Right forelimb (tissue), 1 donor: Measurements from ENCODE around the gene KLHL29.
"Not testable (repeated sequence)": the region's sequence is repeated elsewhere in the genome, so short reads cannot be mapped to it uniquely, and the experiment has no call there.

ENCODE experiments used
- DNase-seq: peaks from one replicate; pipeline ENCODE4 v3.0.0-alpha.2; 2018

Gene KLHL29

GRCh38 chr2:23384551-23385343 is at the start of gene KLHL29:
Gene KLHL29 (plus strand): TSS chr2:23385179. CDS start chr2:23562197, 177,018 bp downstream.
- DNase-seq: peak; percentile 90

GRCh38 chr2:23335550-23335949 is 49.4 kb upstream of the KLHL29 start:
- DNase-seq: no peak

- no peak for DNase-seq
These were observed 42.9 kb upstream of the KLHL29 start for GRCh38 chr2:23342075-23342474.

- DNase-seq: no peak
These were observed 39.0 kb upstream of the KLHL29 start for GRCh38 chr2:23346029-23346428.

- no peak for DNase-seq
These were observed 38.2 kb upstream of the KLHL29 start for GRCh38 chr2:23346781-23347180.

GRCh38 chr2:23347471-23348092 is 37.4 kb upstream of the KLHL29 start:
- DNase-seq: no peak

- not testable (repeated sequence) for DNase-seq
These were observed 36.9 kb upstream of the KLHL29 start for GRCh38 chr2:23348093-23348481.

GRCh38 chr2:23349508-23349907 is 35.5 kb upstream of the KLHL29 start:
- no peak for DNase-seq

GRCh38 chr2:23350041-23350791 is 34.8 kb upstream of the KLHL29 start:
- DNase-seq: no peak

GRCh38 chr2:23350792-23351355 is 34.1 kb upstream of the KLHL29 start:
- DNase-seq: no peak

GRCh38 chr2:23351388-23352141 is 33.4 kb upstream of the KLHL29 start:
- peak; percentile 90 for DNase-seq

GRCh38 chr2:23354554-23354953 is 30.4 kb upstream of the KLHL29 start:
- no peak for DNase-seq

GRCh38 chr2:23355001-23355400 is 30.0 kb upstream of the KLHL29 start:
- DNase-seq: no peak

GRCh38 chr2:23356711-23357110 is 28.3 kb upstream of the KLHL29 start:
- no peak for DNase-seq

GRCh38 chr2:23359631-23360567 is 25.1 kb upstream of the KLHL29 start:
- no peak for DNase-seq

- DNase-seq: no peak
These were observed 24.3 kb upstream of the KLHL29 start for GRCh38 chr2:23360571-23361125.

GRCh38 chr2:23361152-23361551 is 23.8 kb upstream of the KLHL29 start:
- no peak for DNase-seq

- DNase-seq: no peak
These were observed 21.7 kb upstream of the KLHL29 start for GRCh38 chr2:23363268-23363667.

GRCh38 chr2:23363831-23364230 is 21.1 kb upstream of the KLHL29 start:
- no peak for DNase-seq

GRCh38 chr2:23366720-23367119 is 18.3 kb upstream of the KLHL29 start:
- no peak for DNase-seq

- DNase-seq: no peak
These were observed 17.2 kb upstream of the KLHL29 start for GRCh38 chr2:23367760-23368159.
